ENCODE data around the gene PGGHG. TPM values are rescaled to one million over a fixed set of nuclear protein-coding genes. Genes with fewer than 3 reads are reported as not detected.

The PGGHG gene
- total RNA-seq (2014; rRNA removed), result 10.6 and 12.4 TPM in 2 replicates
- percentile 50 among the genes with signal in this experiment for Bru-seq, nascent RNA
- percentile 56 among the genes with signal in this experiment for BruChase-seq, experiment 1, labeled RNA remaining after a 6-hour chase
- BruChase-seq, experiment 2, labeled RNA remaining after a 2-hour chase, result percentile 43 among the genes with signal in this experiment
- long read RNA-seq, partial matches to known transcripts, result 21 of 51 reads
- long read RNA-seq, other reads (novel, unspliced or antisense), result 29 of 51 reads

- H3K4me1 ChIP-seq (ENCODE audit: insufficient read depth, low read length), result no peaks in the 10 kb centered on the region
- no peak for TF ChIP-seq EZH2phosphoT487 (IDR thresholded peaks at IDR 0.05; ENCODE audit: borderline replicate concordance, low read length)
- TF ChIP-seq EZH2 (IDR thresholded peaks at IDR 0.05; ENCODE audit: low read length, unreplicated experiment), result no peak
- TF ChIP-seq, protein P1, sequence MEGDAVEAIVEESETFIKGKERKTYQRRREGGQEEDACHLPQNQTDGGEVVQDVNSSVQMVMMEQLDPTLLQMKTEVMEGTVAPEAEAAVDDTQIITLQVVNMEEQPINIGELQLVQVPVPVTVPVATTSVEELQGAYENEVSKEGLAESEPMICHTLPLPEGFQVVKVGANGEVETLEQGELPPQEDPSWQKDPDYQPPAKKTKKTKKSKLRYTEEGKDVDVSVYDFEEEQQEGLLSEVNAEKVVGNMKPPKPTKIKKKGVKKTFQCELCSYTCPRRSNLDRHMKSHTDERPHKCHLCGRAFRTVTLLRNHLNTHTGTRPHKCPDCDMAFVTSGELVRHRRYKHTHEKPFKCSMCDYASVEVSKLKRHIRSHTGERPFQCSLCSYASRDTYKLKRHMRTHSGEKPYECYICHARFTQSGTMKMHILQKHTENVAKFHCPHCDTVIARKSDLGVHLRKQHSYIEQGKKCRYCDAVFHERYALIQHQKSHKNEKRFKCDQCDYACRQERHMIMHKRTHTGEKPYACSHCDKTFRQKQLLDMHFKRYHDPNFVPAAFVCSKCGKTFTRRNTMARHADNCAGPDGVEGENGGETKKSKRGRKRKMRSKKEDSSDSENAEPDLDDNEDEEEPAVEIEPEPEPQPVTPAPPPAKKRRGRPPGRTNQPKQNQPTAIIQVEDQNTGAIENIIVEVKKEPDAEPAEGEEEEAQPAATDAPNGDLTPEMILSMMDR (conservative IDR thresholded peaks at IDR 0.05; ENCODE audit: low read depth, low read length), result no peak
- no peaks in the 10 kb centered on the region for H3K9me3 ChIP-seq (ENCODE audit: low read length)
- CTCF ChIA-PET, result no interaction called here
- peak; percentile 41 for DNase-seq
- ATAC-seq, result peak; percentile 86
- H3K27ac ChIP-seq (ENCODE audit: low read length), result no peak within 1 kb of the TSS
- H3K9me2 ChIP-seq (replicated peaks; ENCODE audit: low read length), result no peaks in the 10 kb centered on the region
- POLR2A ChIA-PET (ENCODE audit: unreplicated experiment), result no interaction called here
- H3K79me2 ChIP-seq (ENCODE audit: low read length), result no peaks in the 10 kb centered on the region
- no peaks in the 10 kb centered on the region for H3K27me3 ChIP-seq (ENCODE audit: low read length)
- BruUV-seq (replicated peaks), result no TSS peak
- peak within 1 kb of the TSS; percentile 9; the same call in 1 of the 2 replicates for H3K9ac ChIP-seq (ENCODE audit: low read length)
- H3K4me2 ChIP-seq (ENCODE audit: low read length), result peak within 1 kb of the TSS; percentile 87
- H2AFZ ChIP-seq (ENCODE audit: low read length), result peak within 1 kb of the TSS; percentile 73
- intact Hi-C loops (cut with micrococcal nuclease), result no loop called here
- no peaks in the 10 kb centered on the region for H3K36me3 ChIP-seq (ENCODE audit: low read depth, low read length)
- H4K20me1 ChIP-seq (ENCODE audit: low read length), result no peaks in the 10 kb centered on the region
- no peaks in the 10 kb centered on the region for H3F3A ChIP-seq (ENCODE audit: low read length, unreplicated experiment)
- peak within 1 kb of the TSS; percentile 70 for H3K4me3 ChIP-seq (ENCODE audit: low read length)
These were observed at the start of gene PGGHG for GRCh38 chr11:288478-289397. Gene PGGHG, plus strand, starts transcription at chr11:289126. Its CDS starts 691 bp downstream, at chr11:289817.

GRCh38 chr11:240315-240714, 48.6 kb upstream of the PGGHG start:
- CTCF ChIA-PET, result interaction anchor here (0.7 kb wide), 1 partner anchor 10 kb away, joined by 3 read pairs; no protein-coding TSS in a partner anchor
- H3K9ac ChIP-seq (ENCODE audit: low read length), result no peak overlapping the region
- intact Hi-C loops (cut with micrococcal nuclease), result no loop called here
- H3K79me2 ChIP-seq (ENCODE audit: low read length), result peaks cover 76% of the 10 kb centered on the region
- H3K9me2 ChIP-seq (replicated peaks; ENCODE audit: low read length), result no peaks in the 10 kb centered on the region
- ATAC-seq, result no peak
- H3K4me3 ChIP-seq (ENCODE audit: low read length), result no peak overlapping the region
- no peaks in the 10 kb centered on the region for H3F3A ChIP-seq (ENCODE audit: low read length, unreplicated experiment)
- 0 out of 2 replicates have a peak, but pooled peaks cover 17% of the 10 kb centered on the region for H4K20me1 ChIP-seq (ENCODE audit: low read length)
- no peaks in the 10 kb centered on the region for H3K9me3 ChIP-seq (ENCODE audit: low read length)
- H3K4me1 ChIP-seq (ENCODE audit: insufficient read depth, low read length), result peaks cover 13% of the 10 kb centered on the region
- POLR2A ChIA-PET (ENCODE audit: unreplicated experiment), result interaction anchor here (0.7 kb wide), 1 partner anchor 33 kb away, joined by 3 read pairs; the partner anchor contains the start of genes BET1L and RIC8A
- H3K4me2 ChIP-seq (ENCODE audit: low read length), result no peak overlapping the region
- DNase-seq, result no peak
- H2AFZ ChIP-seq (ENCODE audit: low read length), result no peak overlapping the region
- H3K27ac ChIP-seq (ENCODE audit: low read length), result no peak overlapping the region
- TF ChIP-seq EZH2phosphoT487 (IDR thresholded peaks at IDR 0.05; ENCODE audit: borderline replicate concordance, low read length), result no peak
- TF ChIP-seq, protein P1 (conservative IDR thresholded peaks at IDR 0.05; ENCODE audit: low read depth, low read length), result no peak
- TF ChIP-seq EZH2 (IDR thresholded peaks at IDR 0.05; ENCODE audit: low read length, unreplicated experiment), result no peak
- no peaks in the 10 kb centered on the region for H3K27me3 ChIP-seq (ENCODE audit: low read length)
- BruUV-seq (replicated peaks), result no TSS peak
- peaks cover 26% of the 10 kb centered on the region for H3K36me3 ChIP-seq (ENCODE audit: low read depth, low read length)

All from PC-3 (cell line).